GM20000 (cell line): Measurements from ENCODE around the gene KIAA0232.

Experiments
- DNase-seq: peaks from one replicate; pipeline ENCODE4 v3.0.0; 2012; ENCODE audit warnings: low spot score
- TF ChIP-seq, protein P1 (sequence below): IDR thresholded peaks from 2 replicates; pipeline ENCODE4 v1.5.1; 2012; ENCODE audit warnings: mild to moderate bottlenecking, control low read depth; ENCODE audit errors: extremely low read depth, missing control alignments

KIAA0232 gene

DNA sequence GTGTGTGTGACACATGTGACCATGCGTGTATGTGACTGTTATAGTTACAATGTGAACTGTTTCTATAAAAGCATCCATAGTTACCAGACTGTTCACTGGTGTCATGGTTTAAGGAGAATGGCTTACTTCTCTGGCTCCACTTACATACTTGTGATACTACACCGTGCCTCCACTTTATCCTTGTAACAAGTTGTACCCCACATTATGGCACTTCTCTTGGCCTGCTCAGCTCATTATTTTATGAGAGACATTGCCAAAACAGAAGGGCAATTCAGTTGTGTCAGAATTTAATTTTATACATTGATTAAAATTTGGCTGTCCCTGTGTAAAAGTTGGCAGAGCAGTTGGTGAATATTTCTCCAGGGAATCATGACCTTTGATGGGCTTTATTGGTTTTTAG is 64.7 kb downstream of the KIAA0232 start:
- no peak for DNase-seq
- TF ChIP-seq, protein P1, sequence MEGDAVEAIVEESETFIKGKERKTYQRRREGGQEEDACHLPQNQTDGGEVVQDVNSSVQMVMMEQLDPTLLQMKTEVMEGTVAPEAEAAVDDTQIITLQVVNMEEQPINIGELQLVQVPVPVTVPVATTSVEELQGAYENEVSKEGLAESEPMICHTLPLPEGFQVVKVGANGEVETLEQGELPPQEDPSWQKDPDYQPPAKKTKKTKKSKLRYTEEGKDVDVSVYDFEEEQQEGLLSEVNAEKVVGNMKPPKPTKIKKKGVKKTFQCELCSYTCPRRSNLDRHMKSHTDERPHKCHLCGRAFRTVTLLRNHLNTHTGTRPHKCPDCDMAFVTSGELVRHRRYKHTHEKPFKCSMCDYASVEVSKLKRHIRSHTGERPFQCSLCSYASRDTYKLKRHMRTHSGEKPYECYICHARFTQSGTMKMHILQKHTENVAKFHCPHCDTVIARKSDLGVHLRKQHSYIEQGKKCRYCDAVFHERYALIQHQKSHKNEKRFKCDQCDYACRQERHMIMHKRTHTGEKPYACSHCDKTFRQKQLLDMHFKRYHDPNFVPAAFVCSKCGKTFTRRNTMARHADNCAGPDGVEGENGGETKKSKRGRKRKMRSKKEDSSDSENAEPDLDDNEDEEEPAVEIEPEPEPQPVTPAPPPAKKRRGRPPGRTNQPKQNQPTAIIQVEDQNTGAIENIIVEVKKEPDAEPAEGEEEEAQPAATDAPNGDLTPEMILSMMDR, result no peak

DNA sequence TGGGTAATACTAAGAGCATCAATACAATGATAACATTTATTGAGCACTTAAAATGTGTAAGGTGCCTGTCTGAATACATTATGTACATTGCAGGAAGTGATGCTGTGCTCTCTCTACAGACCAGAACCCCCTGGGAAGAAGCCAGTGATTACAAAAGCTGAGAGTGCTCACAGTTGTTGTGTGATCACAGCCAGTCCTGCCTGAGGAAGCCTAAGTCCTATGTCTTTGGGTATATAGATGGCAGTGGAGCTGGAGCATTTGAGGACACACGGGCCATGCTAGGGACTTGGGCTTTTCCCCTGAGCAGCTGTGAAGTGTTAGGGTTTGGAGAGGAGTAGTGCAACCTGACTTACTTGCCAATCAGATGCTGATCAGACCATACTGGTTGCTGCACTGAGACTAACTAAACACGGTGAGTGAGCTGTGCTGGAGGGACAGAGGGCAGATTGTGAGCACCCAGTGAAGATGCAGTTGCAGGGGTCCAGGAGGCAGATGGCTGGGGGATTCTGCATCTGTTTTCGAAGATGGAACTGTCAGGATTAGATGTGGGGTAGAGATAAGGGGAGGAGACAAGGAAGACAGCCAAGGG is 66.3 kb downstream of the KIAA0232 start:
- no peak for DNase-seq
- TF ChIP-seq, protein P1, result no peak

DNA sequence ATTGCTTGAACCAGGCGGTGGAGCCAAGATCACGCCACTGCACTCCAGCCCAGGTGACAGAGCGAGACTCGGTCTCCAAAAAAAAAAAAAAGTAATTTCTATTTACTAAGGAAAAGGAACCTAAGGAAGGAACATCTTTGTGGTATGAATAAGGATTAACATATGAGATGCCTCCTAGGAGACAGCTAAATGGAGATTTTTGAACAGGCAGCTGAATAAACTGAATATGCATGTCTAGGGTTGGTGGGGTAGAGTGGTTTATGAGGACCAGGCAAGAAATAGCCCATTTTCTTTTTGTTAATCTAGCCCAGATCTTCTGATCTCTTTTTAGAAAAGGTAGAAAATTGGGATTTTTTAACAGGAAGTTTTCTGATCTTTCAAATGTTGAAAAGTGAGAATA is 67.2 kb downstream of the KIAA0232 start:
- TF ChIP-seq, protein P1, result no peak
- DNase-seq, result no peak

DNA sequence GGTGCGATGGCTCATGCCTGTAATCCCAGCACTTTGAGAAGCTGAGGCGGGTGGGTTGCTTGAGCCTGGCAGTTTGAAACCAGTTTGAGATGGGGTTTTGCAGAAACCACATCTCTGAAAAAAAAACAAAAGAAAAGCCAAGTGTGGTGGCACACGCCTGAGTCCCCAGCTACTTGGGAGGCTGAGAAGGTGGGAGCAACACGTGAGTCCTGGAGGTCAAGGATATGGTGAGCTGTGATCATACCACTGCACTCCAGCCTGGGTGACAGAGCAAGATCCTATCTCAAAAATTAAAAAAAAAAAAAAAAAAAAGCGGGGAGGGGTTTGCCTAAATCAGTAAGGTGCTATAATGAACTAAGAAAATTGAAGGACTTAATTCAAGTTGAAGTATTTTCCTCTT is 68.9 kb downstream of the KIAA0232 start:
- no peak for DNase-seq
- TF ChIP-seq, protein P1, result no peak

DNA sequence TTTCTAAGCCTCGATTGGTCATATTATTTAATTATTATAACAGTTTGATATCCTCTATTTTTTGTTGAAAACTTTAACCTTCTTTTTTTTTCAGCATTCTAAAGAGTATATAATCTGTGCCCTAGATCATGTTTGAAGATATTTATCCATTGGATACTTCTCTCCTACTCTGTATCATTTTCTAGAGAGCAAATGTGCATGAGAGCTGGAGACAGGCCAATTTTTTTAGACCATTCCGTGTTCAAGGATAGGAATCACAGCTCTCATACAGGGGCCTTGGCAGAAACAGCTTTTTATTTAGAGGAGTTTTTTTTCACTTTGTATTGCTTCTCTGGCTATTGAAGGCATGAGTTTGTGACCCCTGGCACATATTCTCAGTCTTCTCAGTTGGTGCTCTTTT is 69.4 kb downstream of the KIAA0232 start:
- TF ChIP-seq, protein P1, result no peak
- no peak for DNase-seq

DNA sequence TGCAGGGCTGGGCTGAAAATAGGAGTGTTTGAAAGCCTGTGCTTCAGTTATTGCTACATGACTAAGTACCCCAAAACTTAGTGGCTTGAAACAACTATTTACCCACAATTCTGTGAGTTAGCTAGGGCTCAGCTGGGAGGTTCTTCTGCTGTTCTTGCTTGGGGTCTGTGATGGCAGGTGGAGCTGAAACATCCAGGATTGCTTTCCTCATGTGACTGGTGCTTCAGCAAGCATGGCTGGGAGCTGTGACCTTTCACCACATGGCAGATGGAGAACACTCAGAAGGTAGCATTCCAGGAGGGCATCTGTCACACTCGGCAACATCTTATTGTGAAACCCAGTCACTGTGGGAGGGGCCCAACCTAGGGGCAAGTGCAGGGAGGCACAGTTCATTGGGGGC is 70.1 kb downstream of the KIAA0232 start:
- TF ChIP-seq, protein P1, result no peak
- no peak for DNase-seq

DNA sequence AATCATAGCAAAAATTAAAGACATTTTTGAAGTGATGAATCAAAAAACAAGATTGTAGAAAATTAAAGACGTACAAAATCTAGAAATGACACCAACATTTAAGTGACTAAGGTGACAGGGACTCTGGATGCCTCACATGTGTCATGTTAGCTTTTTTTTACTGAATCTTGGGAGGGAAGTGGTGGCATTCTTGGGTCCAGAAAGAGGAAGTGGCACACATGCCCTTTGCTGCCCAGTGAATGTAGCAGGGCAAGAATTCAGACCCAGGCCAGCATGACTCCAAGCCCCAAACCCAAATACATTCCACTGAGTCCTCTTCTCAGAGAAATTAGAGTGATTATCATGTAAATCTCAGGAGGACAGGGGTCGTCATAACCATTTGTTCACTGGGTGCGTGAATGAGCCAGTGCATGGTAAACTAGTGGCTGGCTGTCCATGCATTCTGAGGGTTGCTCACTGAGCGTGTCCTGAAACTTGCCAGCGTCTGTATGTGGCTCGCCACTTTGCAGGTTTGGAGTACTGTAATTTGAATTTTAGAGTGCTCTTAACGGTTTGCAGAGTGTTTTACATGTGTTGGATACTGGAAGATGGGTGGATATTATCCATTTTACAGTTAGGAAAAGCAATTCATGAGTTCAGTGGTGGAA is 71.7 kb downstream of the KIAA0232 start:
- DNase-seq, result no peak

More for the DNA sequence above, 71.7 kb downstream of the KIAA0232 start:
- TF ChIP-seq, protein P1, result no peak
